ENCODE data around the gene CTNNA3.
"Not testable (repeated sequence)": the region's sequence is repeated elsewhere in the genome, so short reads cannot be mapped to it uniquely, and the experiment has no call there.

The CTNNA3 gene

DNA sequence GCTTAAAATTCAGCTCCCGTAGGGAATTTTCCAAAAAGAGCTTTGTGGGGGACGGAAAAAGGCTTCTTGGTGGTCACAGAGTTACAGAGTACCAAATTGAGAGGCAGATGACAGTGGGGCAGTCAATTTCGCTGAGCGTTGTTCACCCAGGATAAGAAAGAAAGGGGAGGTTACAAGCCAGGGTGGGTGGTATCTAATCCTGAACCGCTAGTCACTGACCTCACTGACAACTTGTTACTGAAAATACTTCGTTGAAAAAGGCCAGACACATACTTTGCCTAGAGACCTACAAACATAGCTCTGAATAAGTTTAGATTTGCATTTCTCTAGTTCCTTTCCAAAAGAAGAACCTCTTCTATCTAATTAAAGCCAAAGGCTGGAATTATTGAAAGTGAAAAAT is at the start of gene CTNNA3:
Gene CTNNA3, minus strand, starts transcription at position 167 of the 400 bp plus-strand sequence.
- H3K27me3 ChIP-seq (ENCODE audit: control insufficient read depth in 1 of 2, insufficient read depth in 2 of 2, low read length in 2 of 2), result peaks cover 3 to 12% of the 10 kb centered on the region in 2 donors
- no peaks in the 10 kb centered on the region for H3K36me3 ChIP-seq (ENCODE audit: control insufficient read depth in 1 of 2, insufficient read depth in 2 of 2, low read length in 2 of 2)
- H3K4me3 ChIP-seq (ENCODE audit: low read depth in 1 of 2, low read length in 2 of 2), result no peak within 1 kb of the TSS
- H3K9me3 ChIP-seq (ENCODE audit: control insufficient read depth in 1 of 2, low read length in 2 of 2), result no peaks in the 10 kb centered on the region
- no peaks in the 10 kb centered on the region for H3K4me1 ChIP-seq (ENCODE audit: control insufficient read depth in 1 of 2, insufficient read depth in 2 of 2, low read length in 2 of 2)
- no peak within 1 kb of the TSS for H3K9ac ChIP-seq (ENCODE audit: low read depth in 1 of 2, low read length in 2 of 2)
- no peak within 1 kb of the TSS for H3K27ac ChIP-seq (ENCODE audit: low read depth, low read length)

DNA sequence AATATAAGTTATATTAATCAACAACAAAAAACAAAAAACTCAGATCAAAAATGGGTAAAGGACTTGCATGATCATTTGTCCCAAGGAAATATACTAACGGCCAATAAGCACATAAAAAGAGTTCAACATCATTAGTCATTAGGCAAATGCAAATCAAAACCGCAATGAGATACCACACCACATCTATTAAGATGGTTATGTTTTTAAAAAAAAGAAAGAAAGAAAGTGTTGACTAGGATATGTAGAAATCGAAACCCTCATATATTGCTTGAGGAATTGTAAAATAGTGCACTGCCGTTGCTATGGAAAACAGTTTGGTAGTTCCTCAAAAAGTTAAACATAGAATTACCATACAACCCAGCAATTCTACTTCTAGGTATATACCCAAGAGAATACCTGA is 39.4 kb upstream of the CTNNA3 start:
- no peaks in the 10 kb centered on the region for H3K36me3 ChIP-seq (ENCODE audit: control insufficient read depth in 1 of 2, insufficient read depth in 2 of 2, low read length in 2 of 2)
- no peak overlapping the region for H3K4me3 ChIP-seq (ENCODE audit: low read depth in 1 of 2, low read length in 2 of 2)
- no peaks in the 10 kb centered on the region for H3K27me3 ChIP-seq (ENCODE audit: control insufficient read depth in 1 of 2, insufficient read depth in 2 of 2, low read length in 2 of 2)
- H3K9me3 ChIP-seq (ENCODE audit: control insufficient read depth in 1 of 2, low read length in 2 of 2), result no peaks in the 10 kb centered on the region
- H3K27ac ChIP-seq (ENCODE audit: low read depth, low read length), result no peak overlapping the region
- no peak overlapping the region for H3K9ac ChIP-seq (ENCODE audit: low read depth in 1 of 2, low read length in 2 of 2)
- H3K4me1 ChIP-seq (ENCODE audit: control insufficient read depth in 1 of 2, insufficient read depth in 2 of 2, low read length in 2 of 2), result no peaks in the 10 kb centered on the region

DNA sequence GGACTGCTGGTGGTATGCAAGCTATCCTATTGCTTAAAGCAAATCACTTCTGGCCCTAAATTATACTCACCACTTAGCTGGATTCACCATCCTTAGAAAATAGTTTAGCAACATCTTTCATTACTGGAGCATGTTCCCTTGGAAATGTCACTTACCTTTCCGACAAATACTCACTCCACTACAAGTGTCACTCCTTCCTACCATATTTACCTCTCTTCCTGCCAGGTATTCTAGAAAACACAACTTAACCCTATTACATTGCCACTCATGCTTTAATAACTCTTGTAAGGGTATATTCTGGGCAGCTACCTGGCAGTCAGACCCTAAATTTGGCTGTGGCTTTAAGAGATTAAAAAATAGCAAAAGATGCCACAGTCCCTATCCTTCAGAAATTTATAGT is 37.5 kb upstream of the CTNNA3 start:
- Histone ChIP-seq H3K4me1 (ENCODE audit: control insufficient read depth in 1 of 2, insufficient read depth in 2 of 2, low read length in 2 of 2) (no peaks in the 10 kb centered on the region), H3K27me3 (ENCODE audit: control insufficient read depth in 1 of 2, insufficient read depth in 2 of 2, low read length in 2 of 2) (no peaks in the 10 kb centered on the region), H3K27ac (ENCODE audit: low read depth, low read length) (no peak overlapping the region), H3K4me3 (ENCODE audit: low read depth in 1 of 2, low read length in 2 of 2) (no peak overlapping the region), H3K9ac (ENCODE audit: low read depth in 1 of 2, low read length in 2 of 2) (no peak overlapping the region), H3K9me3 (ENCODE audit: control insufficient read depth in 1 of 2, low read length in 2 of 2) (no peaks in the 10 kb centered on the region), H3K36me3 (ENCODE audit: control insufficient read depth in 1 of 2, insufficient read depth in 2 of 2, low read length in 2 of 2) (no peaks in the 10 kb centered on the region)

DNA sequence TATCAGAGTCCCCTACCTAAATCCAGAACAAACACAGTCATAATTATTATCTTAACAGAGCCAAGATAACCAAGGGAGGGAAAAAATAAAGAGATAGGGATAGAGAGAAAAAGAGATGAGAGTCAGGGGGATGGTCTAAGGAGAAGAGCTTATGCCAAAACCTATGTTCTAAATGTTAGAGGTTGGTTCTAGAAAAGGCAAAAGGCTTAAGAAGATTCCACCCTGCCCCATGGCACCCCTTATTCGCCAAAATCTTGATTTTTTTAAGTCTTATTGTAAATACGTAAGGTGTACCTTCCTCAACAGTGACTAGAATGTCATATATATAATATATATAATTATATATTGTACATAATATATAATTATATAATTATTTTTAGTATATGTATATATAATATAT is 29.6 kb upstream of the CTNNA3 start:
- Histone ChIP-seq H3K9ac (ENCODE audit: low read depth in 1 of 2, low read length in 2 of 2) (no peak overlapping the region), H3K27ac (ENCODE audit: low read depth, low read length) (no peak overlapping the region), H3K4me1 (ENCODE audit: control insufficient read depth in 1 of 2, insufficient read depth in 2 of 2, low read length in 2 of 2) (no peaks in the 10 kb centered on the region), H3K4me3 (ENCODE audit: low read depth in 1 of 2, low read length in 2 of 2) (no peak overlapping the region), H3K27me3 (ENCODE audit: control insufficient read depth in 1 of 2, insufficient read depth in 2 of 2, low read length in 2 of 2) (no peaks in the 10 kb centered on the region), H3K36me3 (ENCODE audit: control insufficient read depth in 1 of 2, insufficient read depth in 2 of 2, low read length in 2 of 2) (no peaks in the 10 kb centered on the region), H3K9me3 (ENCODE audit: control insufficient read depth in 1 of 2, low read length in 2 of 2) (no peaks in the 10 kb centered on the region)

DNA sequence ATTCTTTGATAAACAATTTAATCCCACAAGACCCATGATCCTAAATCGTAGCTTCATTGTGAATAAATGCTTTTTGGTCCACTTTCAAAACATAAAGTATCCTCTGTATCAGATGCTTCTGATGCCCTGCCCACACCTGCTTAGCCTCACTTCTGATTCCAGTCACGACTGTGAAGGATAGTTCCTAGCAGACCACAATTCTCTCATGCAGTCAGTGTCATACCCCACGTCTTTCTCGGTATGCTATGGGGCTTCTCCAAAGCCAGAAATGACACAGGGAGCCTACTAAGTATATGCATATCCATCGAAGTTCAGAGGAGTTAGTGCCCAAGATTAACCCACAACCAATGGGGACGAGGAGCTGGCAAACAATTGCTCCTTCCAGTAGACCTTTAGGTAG is 27.6 kb upstream of the CTNNA3 start:
- H3K9ac ChIP-seq (ENCODE audit: low read depth in 1 of 2, low read length in 2 of 2), result no peak overlapping the region
- H3K27ac ChIP-seq (ENCODE audit: low read depth, low read length), result no peak overlapping the region
- no peaks in the 10 kb centered on the region for H3K27me3 ChIP-seq (ENCODE audit: control insufficient read depth in 1 of 2, insufficient read depth in 2 of 2, low read length in 2 of 2)
- H3K4me3 ChIP-seq (ENCODE audit: low read depth in 1 of 2, low read length in 2 of 2), result no peak overlapping the region
- H3K9me3 ChIP-seq (ENCODE audit: control insufficient read depth in 1 of 2, low read length in 2 of 2), result no peaks in the 10 kb centered on the region
- no peaks in the 10 kb centered on the region for H3K36me3 ChIP-seq (ENCODE audit: control insufficient read depth in 1 of 2, insufficient read depth in 2 of 2, low read length in 2 of 2)
- no peaks in the 10 kb centered on the region for H3K4me1 ChIP-seq (ENCODE audit: control insufficient read depth in 1 of 2, insufficient read depth in 2 of 2, low read length in 2 of 2)

DNA sequence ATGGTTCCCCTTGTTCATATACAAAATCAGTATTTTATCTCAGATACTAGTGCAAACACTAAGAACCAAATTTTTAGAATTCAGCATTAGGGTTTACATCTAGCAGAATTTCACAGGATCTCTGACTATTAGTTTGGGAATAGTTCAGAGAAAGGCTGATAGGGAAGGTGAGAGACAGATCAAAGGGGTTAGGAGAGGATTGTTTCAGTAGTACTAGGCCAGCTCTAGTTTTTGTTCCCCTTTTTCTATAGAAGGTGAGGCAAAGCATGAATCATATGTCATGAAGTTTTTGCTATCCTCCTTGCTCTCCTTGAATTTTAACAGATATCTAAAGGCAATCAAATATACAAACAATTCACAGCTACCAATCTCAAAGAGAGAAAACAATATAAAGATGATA is 26.1 kb upstream of the CTNNA3 start:
- Histone ChIP-seq H3K9ac (ENCODE audit: low read depth in 1 of 2, low read length in 2 of 2) (no peak overlapping the region), H3K4me1 (ENCODE audit: control insufficient read depth in 1 of 2, insufficient read depth in 2 of 2, low read length in 2 of 2) (no peaks in the 10 kb centered on the region), H3K4me3 (ENCODE audit: low read depth in 1 of 2, low read length in 2 of 2) (no peak overlapping the region), H3K27me3 (ENCODE audit: control insufficient read depth in 1 of 2, insufficient read depth in 2 of 2, low read length in 2 of 2) (no peaks in the 10 kb centered on the region), H3K36me3 (ENCODE audit: control insufficient read depth in 1 of 2, insufficient read depth in 2 of 2, low read length in 2 of 2) (no peaks in the 10 kb centered on the region), H3K9me3 (ENCODE audit: control insufficient read depth in 1 of 2, low read length in 2 of 2) (no peaks in the 10 kb centered on the region), H3K27ac (ENCODE audit: low read depth, low read length) (no peak overlapping the region)

DNA sequence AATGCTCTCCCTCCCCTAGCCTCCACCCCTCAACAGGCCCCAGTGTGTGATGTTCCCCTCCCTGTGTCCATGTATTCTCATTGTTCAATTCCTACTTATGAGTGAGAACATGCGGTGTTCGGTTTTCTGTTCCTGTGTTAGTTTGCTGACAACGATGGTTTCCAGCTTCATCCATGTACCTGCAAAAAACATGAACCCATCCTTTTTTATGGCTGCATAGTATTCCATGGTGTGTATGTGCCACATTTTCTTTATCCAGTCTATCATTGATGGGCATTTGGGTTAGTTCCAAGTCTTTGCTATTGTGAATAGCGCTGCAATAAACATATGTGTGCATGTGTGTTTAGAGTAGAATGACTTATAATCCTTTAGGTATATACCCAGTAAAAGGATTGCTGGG is 20.5 kb upstream of the CTNNA3 start:
- H3K9ac ChIP-seq (ENCODE audit: low read depth in 1 of 2, low read length in 2 of 2); H3K4me3 ChIP-seq (ENCODE audit: low read depth in 1 of 2, low read length in 2 of 2); H3K36me3 ChIP-seq (ENCODE audit: control insufficient read depth in 1 of 2, insufficient read depth in 2 of 2, low read length in 2 of 2); H3K9me3 ChIP-seq (ENCODE audit: control insufficient read depth in 1 of 2, low read length in 2 of 2); H3K27me3 ChIP-seq (ENCODE audit: control insufficient read depth in 1 of 2, insufficient read depth in 2 of 2, low read length in 2 of 2); H3K27ac ChIP-seq (ENCODE audit: low read depth, low read length); H3K4me1 ChIP-seq (ENCODE audit: control insufficient read depth in 1 of 2, insufficient read depth in 2 of 2, low read length in 2 of 2): not testable (repeated sequence)

DNA sequence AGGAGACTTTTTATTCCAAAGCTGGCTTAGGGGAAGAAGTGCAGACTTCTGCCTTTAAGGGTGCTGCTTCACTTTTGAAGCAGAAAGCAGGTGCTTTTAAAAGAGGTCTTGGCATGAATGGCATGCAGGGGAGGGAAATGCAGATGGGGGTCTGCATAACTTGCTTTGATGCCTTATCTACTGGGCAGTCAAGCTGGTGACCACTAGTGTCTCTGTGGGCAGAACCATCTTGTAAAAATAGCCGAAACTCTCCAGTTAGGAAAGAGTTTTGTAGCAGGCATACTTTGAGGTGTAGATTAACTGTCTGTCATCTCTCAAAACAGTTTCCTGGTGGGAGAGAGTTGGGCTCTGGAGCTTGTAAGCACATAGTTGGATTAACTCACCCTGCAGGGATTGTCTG is 9.9 kb upstream of the CTNNA3 start:
- H3K4me1 ChIP-seq (ENCODE audit: control insufficient read depth in 1 of 2, insufficient read depth in 2 of 2, low read length in 2 of 2), result no peaks in the 10 kb centered on the region
- H3K27ac ChIP-seq (ENCODE audit: low read depth, low read length), result no peak overlapping the region
- H3K9me3 ChIP-seq (ENCODE audit: control insufficient read depth in 1 of 2, low read length in 2 of 2), result no peaks in the 10 kb centered on the region
- H3K27me3 ChIP-seq (ENCODE audit: control insufficient read depth in 1 of 2, insufficient read depth in 2 of 2, low read length in 2 of 2), result no peaks in the 10 kb centered on the region
- H3K36me3 ChIP-seq (ENCODE audit: control insufficient read depth in 1 of 2, insufficient read depth in 2 of 2, low read length in 2 of 2), result no peaks in the 10 kb centered on the region
- no peak overlapping the region for H3K9ac ChIP-seq (ENCODE audit: low read depth in 1 of 2, low read length in 2 of 2)
- H3K4me3 ChIP-seq (ENCODE audit: low read depth in 1 of 2, low read length in 2 of 2), result no peak overlapping the region

DNA sequence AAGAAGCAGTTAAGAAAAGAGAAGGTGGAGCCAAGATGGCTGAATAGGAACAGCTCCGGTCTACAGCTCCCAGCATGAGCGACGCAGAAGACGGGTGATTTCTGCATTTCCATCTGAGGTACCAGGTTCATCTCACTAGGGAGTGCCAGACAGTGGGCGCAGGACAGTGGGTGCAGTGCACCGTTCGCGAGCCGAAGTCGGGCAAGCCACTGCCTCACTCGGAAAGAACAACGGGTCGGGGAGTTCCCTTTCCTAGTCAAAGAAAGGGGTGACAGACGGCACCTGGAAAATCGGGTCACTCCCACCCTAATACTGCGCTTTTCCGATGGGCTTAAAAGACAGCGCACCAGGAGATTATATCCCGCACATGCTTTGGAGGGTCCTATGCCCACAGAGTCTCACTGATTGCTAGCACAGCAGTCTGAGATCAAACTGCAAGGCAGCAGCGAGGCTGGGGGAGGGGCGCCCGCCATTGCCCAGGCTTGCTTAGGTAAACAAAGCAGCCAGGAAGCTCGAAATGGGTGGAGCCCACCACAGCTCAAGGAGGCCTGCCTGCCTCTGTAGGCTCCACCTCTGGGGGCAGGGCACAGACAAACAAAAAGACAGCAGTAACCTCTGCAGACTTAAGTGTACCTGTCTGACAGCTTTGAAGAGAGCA is 3.7 kb upstream of the CTNNA3 start:
- H3K4me1 ChIP-seq (ENCODE audit: control insufficient read depth in 1 of 2, insufficient read depth in 2 of 2, low read length in 2 of 2); H3K27me3 ChIP-seq (ENCODE audit: control insufficient read depth in 1 of 2, insufficient read depth in 2 of 2, low read length in 2 of 2); H3K36me3 ChIP-seq (ENCODE audit: control insufficient read depth in 1 of 2, insufficient read depth in 2 of 2, low read length in 2 of 2); H3K9ac ChIP-seq (ENCODE audit: low read depth in 1 of 2, low read length in 2 of 2); H3K9me3 ChIP-seq (ENCODE audit: control insufficient read depth in 1 of 2, low read length in 2 of 2); H3K4me3 ChIP-seq (ENCODE audit: low read depth in 1 of 2, low read length in 2 of 2); H3K27ac ChIP-seq (ENCODE audit: low read depth, low read length): not testable (repeated sequence)

DNA sequence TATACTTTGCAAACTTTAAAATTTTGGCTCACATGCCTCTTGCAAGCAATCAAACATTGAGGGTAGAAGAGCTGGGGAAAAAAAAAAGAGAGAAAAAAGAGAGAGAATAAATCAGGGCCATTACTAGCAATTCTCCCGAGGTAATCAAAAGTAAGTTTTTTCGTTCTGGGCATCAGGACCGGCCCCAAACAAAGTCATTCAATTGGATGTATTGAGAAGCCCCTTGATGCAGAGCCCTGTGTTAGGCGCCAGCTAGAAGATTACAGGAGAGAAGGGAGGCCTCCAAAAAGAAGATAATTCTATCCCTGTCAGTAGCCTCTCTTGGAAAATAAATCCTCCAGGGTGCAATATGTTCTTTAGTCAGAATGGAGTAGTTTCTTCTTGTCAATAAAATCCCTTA is 2.2 kb upstream of the CTNNA3 start:
- Histone ChIP-seq H3K36me3 (ENCODE audit: control insufficient read depth in 1 of 2, insufficient read depth in 2 of 2, low read length in 2 of 2) (no peaks in the 10 kb centered on the region), H3K9me3 (ENCODE audit: control insufficient read depth in 1 of 2, low read length in 2 of 2) (no peaks in the 10 kb centered on the region), H3K27me3 (ENCODE audit: control insufficient read depth in 1 of 2, insufficient read depth in 2 of 2, low read length in 2 of 2) (peaks cover 3 to 12% of the 10 kb centered on the region in 2 donors), H3K4me3 (ENCODE audit: low read depth in 1 of 2, low read length in 2 of 2) (no peak overlapping the region), H3K4me1 (ENCODE audit: control insufficient read depth in 1 of 2, insufficient read depth in 2 of 2, low read length in 2 of 2) (no peaks in the 10 kb centered on the region), H3K9ac (ENCODE audit: low read depth in 1 of 2, low read length in 2 of 2) (no peak overlapping the region), H3K27ac (ENCODE audit: low read depth, low read length) (no peak overlapping the region)

DNA sequence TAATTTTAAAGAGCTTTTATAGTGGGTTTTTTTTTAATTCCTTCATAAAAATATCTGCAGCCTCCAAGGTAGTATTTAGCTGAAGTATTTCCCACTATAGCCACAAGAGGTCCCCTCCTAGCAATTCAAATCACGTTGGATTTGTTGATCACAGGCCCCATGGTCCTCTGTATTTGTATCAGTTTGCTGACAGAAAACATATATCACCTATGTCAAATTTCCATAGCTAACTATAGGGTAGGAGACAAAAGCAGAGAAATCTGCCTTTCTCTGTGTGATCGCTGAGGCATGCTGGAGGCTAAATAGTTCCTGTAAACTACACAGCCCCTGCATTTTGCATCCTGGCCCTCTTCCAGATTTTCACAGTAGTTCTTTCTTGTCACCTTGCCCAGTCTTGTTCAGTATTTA is 1.7 kb upstream of the CTNNA3 start:
- Histone ChIP-seq H3K4me1 (ENCODE audit: control insufficient read depth in 1 of 2, insufficient read depth in 2 of 2, low read length in 2 of 2) (no peaks in the 10 kb centered on the region), H3K27ac (ENCODE audit: low read depth, low read length) (no peak overlapping the region), H3K27me3 (ENCODE audit: control insufficient read depth in 1 of 2, insufficient read depth in 2 of 2, low read length in 2 of 2) (peaks cover 3 to 12% of the 10 kb centered on the region in 2 donors), H3K9ac (ENCODE audit: low read depth in 1 of 2, low read length in 2 of 2) (no peak overlapping the region), H3K9me3 (ENCODE audit: control insufficient read depth in 1 of 2, low read length in 2 of 2) (no peaks in the 10 kb centered on the region), H3K4me3 (ENCODE audit: low read depth in 1 of 2, low read length in 2 of 2) (no peak overlapping the region), H3K36me3 (ENCODE audit: control insufficient read depth in 1 of 2, insufficient read depth in 2 of 2, low read length in 2 of 2) (no peaks in the 10 kb centered on the region)

Measured in duodenal mucosa (tissue), 2 donors.